SK-N-SH (cell line): ENCODE data around the gene MICAL1. TPM values are rescaled to one million over a fixed set of nuclear protein-coding genes. Genes with fewer than 3 reads are reported as not detected.

Experiments used
- CTCF ChIA-PET: fragments of 300-600, 350-600 bp; formaldehyde crosslinking; extraction: SDS; loops from one replicate; lab custom pipeline; 2021; lab: Yijun Ruan, JAX
- POLR2A ChIA-PET: fragments of 350-600 bp; sonication (Branson Sonifier 250); formaldehyde crosslinking; extraction: SDS; loops from one replicate; lab custom pipeline; 2020; ENCODE audit warnings: antibody characterized with exemption, inconsistent platforms; lab: Yijun Ruan, JAX
- DNase-seq: peaks from one replicate; pipeline ENCODE4 v3.0.0; 2012
- H2AFZ ChIP-seq: fragments of 200-600 bp; sonication (generic); 2 replicates; pipeline ENCODE4 v1.8.1; 2016; ENCODE audit warnings: antibody characterized with exemption, mild to moderate bottlenecking, low read depth
- H3F3A ChIP-seq: fragments of 200-600 bp; sonication (generic); replicated peaks from 2 replicates; pipeline ENCODE3; 2016; ENCODE audit warnings: antibody characterized with exemption, mild to moderate bottlenecking; ENCODE audit not compliant: insufficient read depth
- H3K27ac ChIP-seq, 2 experiments: fragments of 200-500 bp in 1 of 2; fragments of 200-600 bp in 1 of 2; sonication (Bioruptor generic) in 1 of 2; sonication (generic), shearing (Covaris generic) in 1 of 2; 2 replicates each; pipeline versions ENCODE4 v1.5.1 to v1.6.1; 2014 to 2016; ENCODE audit warnings: low read depth in 2 of 2, inconsistent platforms in 1 of 2, low read length in 1 of 2, mild to moderate bottlenecking in 1 of 2, mixed read lengths in 1 of 2
- H3K27me3 ChIP-seq: fragments of 200-600 bp; sonication (generic), shearing (Covaris generic); 2 replicates; pipeline ENCODE4 v1.6.1; 2016; ENCODE audit warnings: mixed run types; ENCODE audit not compliant: insufficient read depth
- H3K36me3 ChIP-seq, 2 experiments: fragments of 200-500 bp in 1 of 2; fragments of 200-600 bp in 1 of 2; sonication (Bioruptor generic) in 1 of 2; sonication (generic) in 1 of 2; replicated peaks in 1 of 2; 2 replicates each; pipeline versions ENCODE3 to v1.5.1; 2014 to 2016; ENCODE audit warnings: low read length in 1 of 2, mild to moderate bottlenecking in 1 of 2; ENCODE audit not compliant: insufficient read depth in 2 of 2, control insufficient read depth in 1 of 2
- H3K4me1 ChIP-seq, 2 experiments: fragments of 200-500 bp in 1 of 2; fragments of 200-600 bp in 1 of 2; sonication (Bioruptor generic) in 1 of 2; sonication (generic), shearing (Covaris generic) in 1 of 2; 2 replicates each; pipeline versions ENCODE4 v1.5.1 to v1.6.1; 2014 to 2016; ENCODE audit warnings: low read depth in 1 of 2, low read length in 1 of 2, mixed run types in 1 of 2; ENCODE audit not compliant: insufficient read depth in 2 of 2, control insufficient read depth in 1 of 2
- H3K4me2 ChIP-seq: fragments of 200-600 bp; sonication (generic), shearing (Covaris generic); 2 replicates; pipeline ENCODE4 v1.6.1; 2017; ENCODE audit warnings: mixed run types
- H3K4me3 ChIP-seq, 2 experiments: fragments of 200-500 bp in 1 of 2; fragments of 200-600 bp in 1 of 2; sonication (Bioruptor generic) in 1 of 2; sonication (generic), shearing (Covaris generic) in 1 of 2; 2 replicates each; pipeline versions ENCODE4 v1.5.1 to v1.8.1; 2014 to 2016; ENCODE audit warnings: low read depth in 2 of 2, inconsistent platforms in 1 of 2, low read length in 1 of 2, mild to moderate bottlenecking in 1 of 2, mixed read lengths in 1 of 2, moderate library complexity in 1 of 2
- H3K79me2 ChIP-seq: fragments of 200-600 bp; sonication (generic); 2 replicates; pipeline ENCODE4 v1.8.1; 2017; ENCODE audit warnings: mild to moderate bottlenecking; ENCODE audit not compliant: insufficient read depth
- H3K9ac ChIP-seq: fragments of 200-600 bp; sonication (generic); 2 replicates; pipeline ENCODE4 v1.6.1; 2017; ENCODE audit warnings: mixed run types
- H3K9me2 ChIP-seq: fragments of 200-600 bp; sonication (generic); 2 replicates; pipeline ENCODE4 v1.6.1; 2017; ENCODE audit warnings: mixed run types
- H3K9me3 ChIP-seq: fragments of 200-600 bp; sonication (generic); 2 replicates; pipeline ENCODE4 v1.6.1; 2017; ENCODE audit warnings: mixed run types, mild to moderate bottlenecking, moderate library complexity
- H4K20me1 ChIP-seq: fragments of 200-600 bp; sonication (generic); 2 replicates; pipeline ENCODE4 v1.6.1; 2017; ENCODE audit warnings: mild to moderate bottlenecking, mixed run types; ENCODE audit not compliant: insufficient read depth
- FOSL2 ChIP-seq: IDR thresholded peaks from 2 replicates; pipeline ENCODE4 v1.4.0; 2012; ENCODE audit warnings: low read depth, mild to moderate bottlenecking, moderate library complexity, borderline replicate concordance
- FOXJ3 ChIP-seq: sonication (generic); formaldehyde crosslinking; IDR thresholded peaks from 2 replicates; pipeline ENCODE4 v1.5.1; 2020; ENCODE audit warnings: mild to moderate bottlenecking, missing genetic modification reagents
- GABPA ChIP-seq: IDR thresholded peaks from 2 replicates; pipeline ENCODE4 v1.4.0; 2012; ENCODE audit warnings: low read depth, mild to moderate bottlenecking
- GATA2 ChIP-seq: sonication (generic); formaldehyde crosslinking; IDR thresholded peaks from 2 replicates; pipeline ENCODE4 v1.5.0; 2020; ENCODE audit warnings: mild to moderate bottlenecking, missing genetic modification reagents
- MXI1 ChIP-seq: IDR thresholded peaks from 2 replicates; pipeline ENCODE4 v1.6.1; 2012; ENCODE audit warnings: mild to moderate bottlenecking, low read depth, low read length, improper control_type of control experiment
- NFIC ChIP-seq: IDR thresholded peaks from 2 replicates; pipeline ENCODE4 v1.4.0; 2012; ENCODE audit warnings: borderline replicate concordance
- NRF1 ChIP-seq: IDR thresholded peaks from 2 replicates; pipeline ENCODE4 v1.6.1; 2012; ENCODE audit warnings: low read depth, mild to moderate bottlenecking, low read length
- RXRA ChIP-seq: IDR thresholded peaks from 2 replicates; pipeline ENCODE4 v1.4.0; 2012; ENCODE audit warnings: low read depth, mild to moderate bottlenecking, borderline replicate concordance
- SMC3 ChIP-seq: IDR thresholded peaks from 2 replicates; pipeline ENCODE4 v1.6.1; 2012; ENCODE audit warnings: low read depth, low read length, improper control_type of control experiment
- TAF1 ChIP-seq: IDR thresholded peaks from 2 replicates; pipeline ENCODE4 v1.6.1; 2012; ENCODE audit warnings: low read depth, mild to moderate bottlenecking, low read length, moderate library complexity, borderline replicate concordance
- YY1 ChIP-seq: IDR thresholded peaks from 2 replicates; pipeline ENCODE4 v1.4.0; 2012; ENCODE audit warnings: low read depth, mild to moderate bottlenecking
- WGBS: methylation state at CpG from one replicate; pipeline ENCODE4 v1.1.6; 2017; ENCODE audit warnings: low lambda C conversion rate; 5-methylcytosine and 5-hydroxymethylcytosine counted together
- polyA plus RNA-seq, 3 experiments: library from polyadenylated mRNA; depleted of rRNA; stranded (reverse); fragments of >200 nt; gene quantifications; 2 replicates each; pipeline ENCODE4 v1.2.3, GENCODE V29; 2012
- TF ChIP-seq, protein P1 (sequence below): fragments of 200-600 bp; sonication (generic); IDR thresholded peaks from 2 replicates; pipeline ENCODE4 v1.6.1; 2017; ENCODE audit warnings: antibody characterized with exemption, mild to moderate bottlenecking, moderate library complexity
- TF ChIP-seq, protein P2 (sequence below): fragments of 150-350 bp; IDR thresholded peaks from 2 replicates; pipeline ENCODE4 v1.6.1; 2016; ENCODE audit warnings: mild to moderate bottlenecking, low read depth, low read length
- TF ChIP-seq, protein P3 (sequence below): fragments of 150-350 bp; IDR thresholded peaks from 2 replicates; pipeline ENCODE4 v1.6.1; 2017; ENCODE audit warnings: antibody characterized with exemption, low read length, low read depth, borderline replicate concordance

The MICAL1 gene
- polyA plus RNA-seq, 1 of the 3 experiments (the other 2 are of a cell fraction), result 45.6 TPM

DNA sequence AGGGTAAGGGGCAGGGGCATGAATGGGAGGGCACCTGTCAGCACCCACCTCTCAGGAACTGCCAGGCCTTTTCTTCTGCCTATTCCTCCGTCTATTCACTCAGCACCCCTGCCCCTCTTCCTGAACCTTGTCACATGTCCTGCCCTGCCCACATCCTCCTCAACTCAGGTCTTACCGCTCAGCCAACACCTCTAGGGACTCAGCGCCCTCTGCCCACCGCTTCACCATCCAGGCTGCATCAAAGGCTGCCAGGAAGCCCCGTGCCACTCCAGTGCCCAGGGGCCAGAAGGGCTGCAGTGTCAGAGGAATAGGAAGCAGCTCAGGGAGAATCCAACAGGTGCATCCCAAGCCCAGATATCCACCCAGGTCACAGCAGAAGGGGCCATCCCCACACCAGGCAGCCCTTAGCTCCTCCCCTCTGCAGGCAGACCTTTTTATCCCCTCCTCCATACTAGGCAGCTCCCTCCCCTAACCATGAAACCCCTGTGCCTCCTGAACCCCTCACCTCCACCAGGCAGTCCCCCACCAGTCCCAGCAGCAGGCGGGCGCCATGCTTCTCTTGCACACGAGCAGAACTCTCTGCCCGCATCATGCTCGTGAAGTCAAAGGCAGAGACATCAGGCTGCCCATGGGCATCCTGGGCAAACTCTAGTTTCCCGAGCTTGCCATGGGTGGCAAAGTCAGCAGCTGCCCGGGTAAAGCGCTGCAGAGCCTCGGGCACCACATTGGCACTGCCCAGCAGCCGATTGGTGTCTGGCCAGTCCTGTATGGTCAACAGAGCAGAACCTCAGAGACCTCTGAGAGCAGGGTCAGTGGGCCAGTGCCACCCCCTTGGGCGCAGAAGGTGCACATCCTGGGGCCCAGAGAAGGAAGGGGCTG is 5.5 kb downstream of the MICAL1 start:
- H3K9me2 ChIP-seq, result no peaks in the 10 kb centered on the region
- POLR2A ChIA-PET, result interaction anchor here (1.5 to 1.6 kb wide), 2 partner anchors 9 kb away, joined by 5 read pairs; partner anchors contain the start of genes PPIL6 and SMPD2
- no peak overlapping the region for H3K4me3 ChIP-seq
- H4K20me1 ChIP-seq, result no peaks in the 10 kb centered on the region
- CTCF ChIA-PET, result interaction anchor here (2.0 kb wide), 1 partner anchor 9 kb away, joined by 12 read pairs; the partner anchor contains the start of genes PPIL6 and SMPD2
- no peaks in the 10 kb centered on the region for H3F3A ChIP-seq
- no peak overlapping the region; a peak in 1 of 4 replicates for H3K27ac ChIP-seq
- no peak overlapping the region for H3K9ac ChIP-seq
- H3K36me3 ChIP-seq, result peaks cover 10 to 43% of the 10 kb centered on the region in 2 experiments
- H3K4me1 ChIP-seq, result peaks cover 0 to 15% of the 10 kb centered on the region in 2 experiments; a peak in 1 of 4 replicates
- H3K79me2 ChIP-seq, result peaks cover 16% of the 10 kb centered on the region; the same call in 1 of the 2 replicates
- no peaks in the 10 kb centered on the region for H3K9me3 ChIP-seq
- H3K4me2 ChIP-seq, result no peak overlapping the region
- TF ChIP-seq GABPA (no peak), SMC3 (no peak), FOSL2 (no peak), TAF1 (no peak), NRF1 (no peak), FOXJ3 (no peak), RXRA (no peak), MXI1 (no peak), YY1 (no peak), GATA2 (CRISPR knock-in tag) (no peak), NFIC (no peak)
- TF ChIP-seq, protein P1, sequence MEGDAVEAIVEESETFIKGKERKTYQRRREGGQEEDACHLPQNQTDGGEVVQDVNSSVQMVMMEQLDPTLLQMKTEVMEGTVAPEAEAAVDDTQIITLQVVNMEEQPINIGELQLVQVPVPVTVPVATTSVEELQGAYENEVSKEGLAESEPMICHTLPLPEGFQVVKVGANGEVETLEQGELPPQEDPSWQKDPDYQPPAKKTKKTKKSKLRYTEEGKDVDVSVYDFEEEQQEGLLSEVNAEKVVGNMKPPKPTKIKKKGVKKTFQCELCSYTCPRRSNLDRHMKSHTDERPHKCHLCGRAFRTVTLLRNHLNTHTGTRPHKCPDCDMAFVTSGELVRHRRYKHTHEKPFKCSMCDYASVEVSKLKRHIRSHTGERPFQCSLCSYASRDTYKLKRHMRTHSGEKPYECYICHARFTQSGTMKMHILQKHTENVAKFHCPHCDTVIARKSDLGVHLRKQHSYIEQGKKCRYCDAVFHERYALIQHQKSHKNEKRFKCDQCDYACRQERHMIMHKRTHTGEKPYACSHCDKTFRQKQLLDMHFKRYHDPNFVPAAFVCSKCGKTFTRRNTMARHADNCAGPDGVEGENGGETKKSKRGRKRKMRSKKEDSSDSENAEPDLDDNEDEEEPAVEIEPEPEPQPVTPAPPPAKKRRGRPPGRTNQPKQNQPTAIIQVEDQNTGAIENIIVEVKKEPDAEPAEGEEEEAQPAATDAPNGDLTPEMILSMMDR, result no peak
- TF ChIP-seq, protein P2, sequence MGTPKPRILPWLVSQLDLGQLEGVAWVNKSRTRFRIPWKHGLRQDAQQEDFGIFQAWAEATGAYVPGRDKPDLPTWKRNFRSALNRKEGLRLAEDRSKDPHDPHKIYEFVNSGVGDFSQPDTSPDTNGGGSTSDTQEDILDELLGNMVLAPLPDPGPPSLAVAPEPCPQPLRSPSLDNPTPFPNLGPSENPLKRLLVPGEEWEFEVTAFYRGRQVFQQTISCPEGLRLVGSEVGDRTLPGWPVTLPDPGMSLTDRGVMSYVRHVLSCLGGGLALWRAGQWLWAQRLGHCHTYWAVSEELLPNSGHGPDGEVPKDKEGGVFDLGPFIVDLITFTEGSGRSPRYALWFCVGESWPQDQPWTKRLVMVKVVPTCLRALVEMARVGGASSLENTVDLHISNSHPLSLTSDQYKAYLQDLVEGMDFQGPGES, result no peak
- TF ChIP-seq, protein P3, sequence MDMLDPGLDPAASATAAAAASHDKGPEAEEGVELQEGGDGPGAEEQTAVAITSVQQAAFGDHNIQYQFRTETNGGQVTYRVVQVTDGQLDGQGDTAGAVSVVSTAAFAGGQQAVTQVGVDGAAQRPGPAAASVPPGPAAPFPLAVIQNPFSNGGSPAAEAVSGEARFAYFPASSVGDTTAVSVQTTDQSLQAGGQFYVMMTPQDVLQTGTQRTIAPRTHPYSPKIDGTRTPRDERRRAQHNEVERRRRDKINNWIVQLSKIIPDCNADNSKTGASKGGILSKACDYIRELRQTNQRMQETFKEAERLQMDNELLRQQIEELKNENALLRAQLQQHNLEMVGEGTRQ, result no peak
- TF ChIP-seq, all 33 proteins: peak for 0
- 96% methylated on average over 13 of the region's 16 CpGs for WGBS
- DNase-seq, result no peak
- Histone ChIP-seq H2AFZ (no peak overlapping the region), H3K27me3 (no peaks in the 10 kb centered on the region)
